ENCODE data around the gene TRPM5.
"Not testable (repeated sequence)": the region's sequence is repeated elsewhere in the genome, so short reads cannot be mapped to it uniquely, and the experiment has no call there.

TRPM5 gene, protein sequence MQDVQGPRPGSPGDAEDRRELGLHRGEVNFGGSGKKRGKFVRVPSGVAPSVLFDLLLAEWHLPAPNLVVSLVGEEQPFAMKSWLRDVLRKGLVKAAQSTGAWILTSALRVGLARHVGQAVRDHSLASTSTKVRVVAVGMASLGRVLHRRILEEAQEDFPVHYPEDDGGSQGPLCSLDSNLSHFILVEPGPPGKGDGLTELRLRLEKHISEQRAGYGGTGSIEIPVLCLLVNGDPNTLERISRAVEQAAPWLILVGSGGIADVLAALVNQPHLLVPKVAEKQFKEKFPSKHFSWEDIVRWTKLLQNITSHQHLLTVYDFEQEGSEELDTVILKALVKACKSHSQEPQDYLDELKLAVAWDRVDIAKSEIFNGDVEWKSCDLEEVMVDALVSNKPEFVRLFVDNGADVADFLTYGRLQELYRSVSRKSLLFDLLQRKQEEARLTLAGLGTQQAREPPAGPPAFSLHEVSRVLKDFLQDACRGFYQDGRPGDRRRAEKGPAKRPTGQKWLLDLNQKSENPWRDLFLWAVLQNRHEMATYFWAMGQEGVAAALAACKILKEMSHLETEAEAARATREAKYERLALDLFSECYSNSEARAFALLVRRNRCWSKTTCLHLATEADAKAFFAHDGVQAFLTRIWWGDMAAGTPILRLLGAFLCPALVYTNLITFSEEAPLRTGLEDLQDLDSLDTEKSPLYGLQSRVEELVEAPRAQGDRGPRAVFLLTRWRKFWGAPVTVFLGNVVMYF (N-terminal part only)

GRCh38 chr11:2443881-2444820 is at the start of gene TRPM5:
Gene TRPM5, minus strand, starts transcription at chr11:2444514. Its CDS starts 21,478 bp downstream, at chr11:2423036.
- peaks cover 23% of the 10 kb centered on the region for H3K4me1 Mint-ChIP-seq
- DNase-seq (ENCODE audit: low spot score in 2 of 2) (peak; percentile 79), ATAC-seq (ENCODE audit: low read depth) (peak; percentile 47)
- peak within 1 kb of the TSS; percentile 58 for H3K27ac Mint-ChIP-seq
- H3K4me3 Mint-ChIP-seq, result peak within 1 kb of the TSS; percentile 97
- H3K9me3 Mint-ChIP-seq, result no peaks in the 10 kb centered on the region
- no peaks in the 10 kb centered on the region for H3K36me3 Mint-ChIP-seq
- H3K27me3 Mint-ChIP-seq, result no peaks in the 10 kb centered on the region

DNA sequence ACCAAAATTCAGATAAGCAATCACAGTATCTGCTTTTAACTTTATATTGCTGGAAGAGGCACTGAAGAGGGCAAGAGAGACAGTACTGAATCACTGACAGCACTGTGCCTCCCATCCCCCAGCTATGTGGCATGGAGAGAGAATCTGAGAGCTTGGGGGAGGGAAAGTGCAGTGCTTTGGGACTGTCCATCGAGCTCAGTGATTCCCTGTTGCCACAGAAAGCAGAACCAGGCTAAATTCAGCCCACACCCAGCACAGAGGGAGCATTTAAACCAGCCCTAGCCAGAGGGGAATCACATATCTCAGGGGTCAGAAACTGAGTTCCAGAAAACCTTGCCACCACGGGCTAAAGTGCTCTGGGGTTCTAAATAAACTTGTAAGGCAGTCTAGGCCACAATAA is 44.8 kb upstream of the TRPM5 start:
- H3K4me1 Mint-ChIP-seq, result peaks cover 15% of the 10 kb centered on the region
- H3K4me3 Mint-ChIP-seq, result no peak overlapping the region
- H3K27ac Mint-ChIP-seq, result no peak overlapping the region
- no peak for DNase-seq (ENCODE audit: low spot score in 2 of 2)
- H3K9me3 Mint-ChIP-seq, result peaks cover 17% of the 10 kb centered on the region
- no peaks in the 10 kb centered on the region for H3K27me3 Mint-ChIP-seq
- peaks cover 59% of the 10 kb centered on the region for H3K36me3 Mint-ChIP-seq
- ATAC-seq (ENCODE audit: low read depth), result no peak

DNA sequence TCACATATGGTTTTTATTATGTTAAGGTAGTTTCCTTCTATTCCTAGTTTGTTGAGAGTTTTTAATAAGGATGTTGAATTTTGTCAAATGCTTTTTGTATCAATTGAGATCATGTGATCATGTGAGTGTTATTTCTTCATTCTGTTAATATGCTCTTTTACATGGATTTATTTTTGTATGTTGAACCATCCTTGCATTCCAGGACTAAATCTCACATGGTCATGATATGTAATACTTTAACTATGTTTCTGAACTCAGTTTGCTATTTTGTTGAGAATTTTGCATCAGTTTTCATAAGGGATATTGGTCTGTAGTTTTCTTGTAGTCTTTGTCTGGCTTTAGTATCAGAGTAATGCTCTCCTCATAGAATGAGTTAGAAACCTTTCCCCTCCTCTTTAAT is 43.7 kb upstream of the TRPM5 start:
- Mint-ChIP-seq H3K4me1 (peaks cover 11% of the 10 kb centered on the region), H3K9me3 (peaks cover 17% of the 10 kb centered on the region), H3K36me3 (peaks cover 52% of the 10 kb centered on the region), H3K27ac (no peak overlapping the region), H3K27me3 (no peaks in the 10 kb centered on the region), H3K4me3 (no peak overlapping the region)
- ATAC-seq (ENCODE audit: low read depth) (no peak), DNase-seq (ENCODE audit: low spot score in 2 of 2) (no peak)

- Mint-ChIP-seq H3K27ac (no peak overlapping the region), H3K4me3 (no peak overlapping the region), H3K27me3 (no peaks in the 10 kb centered on the region), H3K36me3 (peaks cover 53% of the 10 kb centered on the region), H3K4me1 (peaks cover 20% of the 10 kb centered on the region), H3K9me3 (peaks cover 20% of the 10 kb centered on the region)
- no peak for DNase-seq (ENCODE audit: low spot score in 2 of 2)
- ATAC-seq (ENCODE audit: low read depth), result no peak
Measured at GRCh38 chr11:2484576-2485125, 40.3 kb upstream of the TRPM5 start.

- peaks cover 15% of the 10 kb centered on the region for H3K4me1 Mint-ChIP-seq
- H3K27me3 Mint-ChIP-seq, result no peaks in the 10 kb centered on the region
- no peak overlapping the region for H3K4me3 Mint-ChIP-seq
- peaks cover 53% of the 10 kb centered on the region for H3K36me3 Mint-ChIP-seq
- ATAC-seq (ENCODE audit: low read depth), result no peak
- DNase-seq (ENCODE audit: low spot score in 2 of 2), result no peak
- no peak overlapping the region for H3K27ac Mint-ChIP-seq
- peaks cover 16% of the 10 kb centered on the region for H3K9me3 Mint-ChIP-seq
Measured at GRCh38 chr11:2483426-2483825, 39.1 kb upstream of the TRPM5 start.

DNA sequence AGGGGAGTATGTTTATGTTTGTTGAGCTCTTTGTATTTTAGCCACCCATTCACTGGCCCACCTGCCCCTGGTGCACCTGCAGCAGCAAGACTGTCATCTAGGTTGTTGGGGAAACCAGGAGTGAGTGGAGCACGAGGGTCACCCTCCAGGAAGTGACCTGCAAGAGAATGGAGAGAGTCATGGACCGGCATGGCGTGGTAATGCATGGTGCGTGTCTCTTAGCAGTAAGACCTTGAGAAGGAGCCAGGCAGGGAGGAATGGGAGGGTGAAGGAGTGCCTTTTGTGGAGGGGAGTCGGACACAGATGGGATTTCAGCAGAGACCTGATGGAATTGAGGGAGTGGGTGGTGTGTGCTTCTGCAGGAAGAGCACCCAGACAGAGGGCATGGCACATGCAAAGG is 38.4 kb upstream of the TRPM5 start:
- no peak overlapping the region for H3K4me3 Mint-ChIP-seq
- DNase-seq (ENCODE audit: low spot score in 2 of 2), result no peak
- H3K27ac Mint-ChIP-seq, result no peak overlapping the region
- H3K4me1 Mint-ChIP-seq, result peaks cover 15% of the 10 kb centered on the region
- no peak for ATAC-seq (ENCODE audit: low read depth)
- peaks cover 18% of the 10 kb centered on the region for H3K9me3 Mint-ChIP-seq
- peaks cover 59% of the 10 kb centered on the region for H3K36me3 Mint-ChIP-seq
- H3K27me3 Mint-ChIP-seq, result no peaks in the 10 kb centered on the region

DNA sequence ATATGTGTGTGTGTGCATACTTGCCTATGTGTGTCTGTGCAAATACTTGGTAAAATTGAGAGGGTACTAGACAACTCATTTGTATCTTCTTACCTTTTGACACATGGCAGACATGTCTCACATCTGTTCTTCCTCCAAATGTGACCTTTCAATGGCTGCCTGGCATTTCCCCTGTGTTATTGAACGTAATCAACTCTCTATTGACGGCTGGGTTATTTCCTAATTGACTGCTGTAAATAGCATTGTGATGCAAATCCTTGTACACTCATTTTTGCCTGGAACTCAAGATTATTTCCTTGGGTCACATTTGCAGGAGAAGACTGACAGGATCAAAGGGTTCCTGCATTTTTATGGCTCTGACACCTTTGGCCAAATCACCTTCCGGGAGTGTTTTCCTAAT is 37.9 kb upstream of the TRPM5 start:
- Mint-ChIP-seq H3K27ac (no peak overlapping the region), H3K36me3 (peaks cover 59% of the 10 kb centered on the region), H3K27me3 (no peaks in the 10 kb centered on the region), H3K9me3 (peaks cover 18% of the 10 kb centered on the region), H3K4me1 (peaks cover 15% of the 10 kb centered on the region), H3K4me3 (no peak overlapping the region)
- DNase-seq (ENCODE audit: low spot score in 2 of 2) (no peak), ATAC-seq (ENCODE audit: low read depth) (no peak)

DNA sequence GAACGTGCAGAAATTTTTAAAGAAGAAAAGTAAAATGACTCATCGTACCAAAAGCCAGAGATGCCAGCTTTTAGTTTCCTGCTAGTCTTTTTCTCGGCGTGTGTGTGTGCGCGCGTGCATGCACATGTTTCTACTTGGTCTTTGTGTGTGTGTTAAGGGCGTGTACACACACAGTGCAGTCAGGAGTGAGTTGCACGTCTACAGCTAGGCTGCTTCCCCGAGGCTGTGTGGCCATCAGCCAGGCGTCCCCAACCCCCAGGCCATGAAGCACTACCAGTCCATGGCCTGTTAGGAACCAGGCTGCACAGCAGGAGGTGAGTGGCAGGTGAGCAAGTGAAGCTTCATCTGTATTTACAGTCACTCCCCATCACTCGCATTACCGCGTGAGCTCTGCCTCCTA is 36.9 kb upstream of the TRPM5 start:
- Mint-ChIP-seq H3K36me3 (peaks cover 56% of the 10 kb centered on the region), H3K27me3 (no peaks in the 10 kb centered on the region), H3K27ac (peak overlapping the region; percentile 67), H3K9me3 (peaks cover 20% of the 10 kb centered on the region), H3K4me1 (peaks cover 15% of the 10 kb centered on the region), H3K4me3 (peak overlapping the region; percentile 56)
- ATAC-seq (ENCODE audit: low read depth), result no peak
- DNase-seq (ENCODE audit: low spot score in 2 of 2), result no peak

GRCh38 chr11:2480874-2481220 is 36.5 kb upstream of the TRPM5 start:
- Mint-ChIP-seq H3K4me1 (peaks cover 15% of the 10 kb centered on the region), H3K27ac (peak overlapping the region; percentile 67), H3K9me3 (peaks cover 20% of the 10 kb centered on the region), H3K36me3 (peaks cover 53% of the 10 kb centered on the region), H3K27me3 (no peaks in the 10 kb centered on the region), H3K4me3 (peak overlapping the region; percentile 56)
- DNase-seq (ENCODE audit: low spot score in 2 of 2), result no peak
- peak; percentile 77 for ATAC-seq (ENCODE audit: low read depth)

DNA sequence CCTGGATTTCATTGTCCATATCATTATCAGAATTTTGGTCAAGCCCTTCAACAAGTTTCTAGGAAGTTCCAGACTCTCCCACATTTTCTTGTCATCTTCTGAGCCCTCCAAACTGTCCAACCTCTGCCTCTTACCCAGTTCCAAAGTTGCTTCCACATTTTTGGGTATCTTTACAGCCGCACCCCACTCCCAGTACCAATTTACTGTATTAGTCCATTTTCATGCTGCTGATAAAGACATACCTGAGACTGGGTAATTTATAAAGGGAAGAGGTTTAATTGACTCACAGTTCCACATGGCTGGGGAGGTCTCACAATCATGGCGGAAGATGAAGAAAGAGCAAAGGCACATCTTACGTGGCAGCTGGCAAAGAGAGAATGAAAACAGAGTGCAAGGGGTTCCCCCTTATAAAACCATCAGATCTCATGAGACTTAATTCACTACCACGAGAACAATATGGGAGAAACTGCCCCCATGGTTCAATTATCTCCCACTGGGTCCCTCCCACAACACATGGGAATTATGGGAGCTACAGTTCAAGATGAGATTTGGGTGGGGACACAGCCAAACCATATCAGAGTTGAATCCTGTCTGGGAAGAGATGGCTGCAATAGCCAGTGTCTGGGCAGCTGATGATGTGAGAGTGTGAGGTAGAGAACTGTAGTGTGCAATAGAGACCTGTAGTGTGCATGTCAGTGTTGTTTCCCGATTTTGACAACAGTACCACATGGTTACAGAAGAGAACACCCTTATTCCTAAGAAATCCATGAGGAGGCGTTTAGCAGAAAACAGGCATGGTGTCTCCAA is 36.0 kb upstream of the TRPM5 start:
- peak; percentile 47 for ATAC-seq (ENCODE audit: low read depth)
- Mint-ChIP-seq H3K9me3 (peaks cover 16% of the 10 kb centered on the region), H3K4me3 (peak overlapping the region; percentile 56), H3K4me1 (peaks cover 19% of the 10 kb centered on the region), H3K27ac (peak overlapping the region; percentile 67), H3K36me3 (peaks cover 49% of the 10 kb centered on the region)
- not testable (repeated sequence) for H3K27me3 Mint-ChIP-seq; DNase-seq (ENCODE audit: low spot score in 2 of 2)

GRCh38 chr11:2477936-2478335 is 33.6 kb upstream of the TRPM5 start:
- H3K4me1 Mint-ChIP-seq, result peaks cover 19% of the 10 kb centered on the region
- DNase-seq (ENCODE audit: low spot score in 2 of 2), result no peak
- H3K9me3 Mint-ChIP-seq, result peaks cover 16% of the 10 kb centered on the region
- peaks cover 44% of the 10 kb centered on the region for H3K36me3 Mint-ChIP-seq
- H3K27ac Mint-ChIP-seq, result no peak overlapping the region
- ATAC-seq (ENCODE audit: low read depth), result no peak
- no peaks in the 10 kb centered on the region for H3K27me3 Mint-ChIP-seq
- no peak overlapping the region for H3K4me3 Mint-ChIP-seq

- H3K4me3 Mint-ChIP-seq, result no peak overlapping the region
- no peaks in the 10 kb centered on the region for H3K27me3 Mint-ChIP-seq
- no peak overlapping the region for H3K27ac Mint-ChIP-seq
- peaks cover 41% of the 10 kb centered on the region for H3K36me3 Mint-ChIP-seq
- peaks cover 20% of the 10 kb centered on the region for H3K4me1 Mint-ChIP-seq
- ATAC-seq (ENCODE audit: low read depth), result no peak
- DNase-seq (ENCODE audit: low spot score in 2 of 2), result no peak
- H3K9me3 Mint-ChIP-seq, result peaks cover 16% of the 10 kb centered on the region
Measured at GRCh38 chr11:2477254-2477653, 32.9 kb upstream of the TRPM5 start.
